SK-N-SH (cell line): ENCODE results near the gene SLC35F4.

Experiments
- CTCF ChIP-seq: fragments of 200-600 bp; sonication (generic); IDR thresholded peaks from 2 replicates; pipeline ENCODE4 v1.6.1; 2017; ENCODE audit warnings: antibody characterized with exemption, mild to moderate bottlenecking, moderate library complexity
- ELF1 ChIP-seq: IDR thresholded peaks from 2 replicates; pipeline ENCODE4 v1.4.0; 2012
- EP300 ChIP-seq, 2 experiments: IDR thresholded peaks; 2 replicates each; pipeline versions ENCODE4 v1.4.0 to v1.6.1; 2012; ENCODE audit warnings: borderline replicate concordance in 1 of 2, low read depth in 1 of 2, low read length in 1 of 2
- EZH2phosphoT487 ChIP-seq: fragments of 200-600 bp; sonication (generic); IDR thresholded peaks from 2 replicates; pipeline ENCODE4 v1.6.1; 2017; ENCODE audit warnings: low read depth, mixed run types, mild to moderate bottlenecking, antibody characterized with exemption, moderate library complexity, borderline replicate concordance
- JUND ChIP-seq: IDR thresholded peaks from 2 replicates; pipeline ENCODE4 v1.4.0; 2012
- MAX ChIP-seq: IDR thresholded peaks from 2 replicates; pipeline ENCODE4 v1.4.0; 2012; ENCODE audit warnings: low read depth
- REST ChIP-seq: IDR thresholded peaks from 2 replicates; pipeline ENCODE4 v1.6.1; 2012; ENCODE audit warnings: mild to moderate bottlenecking, low read depth, low read length, moderate library complexity

GRCh38 chr14:57735276-57735675 is 130.6 kb downstream of the SLC35F4 start:
- TF ChIP-seq MAX (no peak), CTCF (no peak), JUND (no peak), EP300 (IDR thresholded peaks at IDR 0.05; ENCODE audit: borderline replicate concordance in 1 of 2, low read depth in 1 of 2, low read length in 1 of 2) (no peak), EZH2phosphoT487 (no peak), ELF1 (no peak), REST (no peak)
